GM19328 (cell line): Measurements from ENCODE around the gene ASB2.

Source experiments
- ATAC-seq: cut with Tn5 transposase; IDR thresholded peaks from one replicate; pipeline ENCODE4 v1.9.1; 2021; ENCODE audit warnings: mild to moderate bottlenecking, moderate library complexity; ENCODE audit not compliant: unreplicated experiment

The ASB2 gene

GRCh38 chr14:94001016-94001415 is 24.6 kb upstream of the ASB2 start:
- ATAC-seq, result no peak

- ATAC-seq, result no peak
Observed at GRCh38 chr14:94000267-94000666, 23.9 kb upstream of the ASB2 start.

- no peak for ATAC-seq
Observed at GRCh38 chr14:93999573-93999972, 23.2 kb upstream of the ASB2 start.

GRCh38 chr14:93998871-93999403 is 22.6 kb upstream of the ASB2 start:
- no peak for ATAC-seq

- no peak for ATAC-seq
Observed at GRCh38 chr14:93997916-93998870, 21.8 kb upstream of the ASB2 start.

GRCh38 chr14:93997082-93997481 is 20.7 kb upstream of the ASB2 start, which contains the start of gene CCDC197:
Gene CCDC197, plus strand, starts transcription at chr14:93997301. Its CDS starts 831 bp downstream, at chr14:93998132.
- ATAC-seq, result no peak

GRCh38 chr14:93996130-93996695 is 19.8 kb upstream of the ASB2 start:
- no peak for ATAC-seq

- no peak for ATAC-seq
Observed at GRCh38 chr14:93994919-93995682, 18.7 kb upstream of the ASB2 start.

GRCh38 chr14:93993382-93993781 is 17.0 kb upstream of the ASB2 start:
- ATAC-seq, result no peak

GRCh38 chr14:93991649-93992048 is 15.3 kb upstream of the ASB2 start:
- ATAC-seq, result no peak

GRCh38 chr14:93991212-93991611 is 14.8 kb upstream of the ASB2 start:
- no peak for ATAC-seq

- ATAC-seq, result no peak
Observed at GRCh38 chr14:93989939-93990338, 13.6 kb upstream of the ASB2 start.

- ATAC-seq, result no peak
Observed at GRCh38 chr14:93987815-93988476, 11.6 kb upstream of the ASB2 start.

- ATAC-seq, result no peak
Observed at GRCh38 chr14:93987376-93987775, 11.0 kb upstream of the ASB2 start.

GRCh38 chr14:93986955-93987354 is 10.6 kb upstream of the ASB2 start:
- ATAC-seq, result no peak

GRCh38 chr14:93984987-93985410 is 8.6 kb upstream of the ASB2 start:
- no peak for ATAC-seq

- ATAC-seq, result no peak
Observed at GRCh38 chr14:93984070-93984469, 7.7 kb upstream of the ASB2 start.

GRCh38 chr14:93982230-93983007 is 6.0 kb upstream of the ASB2 start:
- no peak for ATAC-seq

GRCh38 chr14:93981316-93982229 is 5.2 kb upstream of the ASB2 start:
- ATAC-seq, result no peak
